Measurements from ENCODE around the gene CHRNA4.

Gene CHRNA4

DNA sequence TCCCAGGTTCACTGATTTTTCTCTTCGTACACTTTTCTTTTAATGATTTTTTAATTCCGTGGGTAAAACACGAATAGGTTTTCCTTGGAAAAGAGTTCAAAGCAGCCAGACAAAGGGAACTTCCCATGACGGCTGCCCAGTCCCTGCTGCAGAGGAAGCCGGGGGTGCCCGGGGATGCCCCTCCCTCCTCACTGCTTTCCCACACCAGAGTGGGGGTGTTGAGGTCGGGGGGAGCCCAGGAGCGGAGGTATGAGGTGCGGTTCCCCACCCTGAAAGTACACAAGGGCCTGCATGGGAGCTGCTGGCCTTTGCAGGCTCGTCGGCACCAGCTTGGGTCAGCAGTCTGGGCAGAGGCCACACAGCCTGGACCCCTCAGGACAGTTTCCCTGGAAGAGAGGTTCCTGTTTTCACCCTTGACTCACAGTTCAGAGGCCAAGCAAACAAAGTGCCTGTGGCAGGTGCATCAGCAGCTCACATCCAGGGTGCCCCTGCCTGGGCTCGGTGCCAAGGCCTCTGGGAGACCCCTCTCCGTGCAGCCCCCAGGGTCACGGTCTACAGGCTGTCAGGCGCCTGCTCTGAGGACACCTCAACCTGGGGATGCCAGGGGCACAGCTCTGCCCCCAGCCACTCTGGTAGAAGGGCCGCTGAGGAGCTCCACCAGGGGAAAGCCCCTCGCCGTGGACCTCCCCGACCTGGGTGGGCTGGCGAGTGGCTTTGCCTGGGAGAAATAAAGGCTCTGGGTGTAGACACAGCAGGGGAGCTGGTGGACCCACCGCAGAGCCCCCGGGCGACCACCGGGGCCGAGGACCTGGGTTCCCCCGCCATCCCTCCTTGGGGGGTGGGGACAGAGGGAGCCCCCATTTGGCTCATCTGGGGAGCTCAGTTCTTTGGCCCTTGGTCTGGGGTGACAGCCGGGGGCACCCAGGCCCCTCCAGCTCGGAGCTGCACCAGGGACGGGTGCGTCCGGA is 15.4 kb upstream of the CHRNA4 start:
- no peak for DNase-seq

DNA sequence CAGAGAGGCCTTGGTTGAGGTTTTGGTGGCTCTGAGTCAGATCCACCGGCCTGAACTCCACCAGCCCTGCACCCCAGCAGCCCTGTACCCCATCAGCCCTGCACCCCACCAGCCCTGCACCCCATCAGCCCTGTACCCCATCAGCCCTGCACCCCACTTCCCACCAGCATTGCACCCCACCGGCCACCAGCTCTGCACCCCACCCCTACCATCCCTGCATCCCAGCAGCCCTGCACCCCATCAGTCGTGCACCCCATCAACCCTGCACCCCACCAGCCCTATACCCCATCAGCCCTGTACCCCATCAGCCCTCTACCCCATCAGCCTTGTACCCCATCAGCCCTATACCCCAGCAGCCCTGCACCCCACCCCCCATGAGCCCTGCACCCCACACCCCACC is 14.3 kb upstream of the CHRNA4 start:
- no peak for DNase-seq

DNA sequence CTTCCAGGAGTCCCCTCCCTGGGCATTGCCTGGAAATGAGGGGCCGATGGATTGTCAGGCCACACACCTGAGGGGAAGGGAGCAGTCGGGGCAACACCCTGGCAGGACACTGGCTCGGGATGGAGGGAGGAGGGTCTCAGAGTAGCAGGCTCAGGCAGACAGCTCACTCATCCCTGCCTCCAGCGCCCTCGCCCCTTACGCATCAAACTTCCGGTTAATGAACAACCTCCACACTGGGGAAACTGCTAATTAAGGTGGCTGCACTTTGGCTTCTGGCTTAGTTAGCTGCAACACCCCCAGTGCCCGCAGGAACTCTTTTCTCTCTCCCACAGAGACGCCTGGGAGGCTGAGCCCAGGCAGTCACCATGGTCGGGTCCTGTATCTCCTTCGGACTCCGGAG is 13.4 kb upstream of the CHRNA4 start:
- DNase-seq, result no peak

DNA sequence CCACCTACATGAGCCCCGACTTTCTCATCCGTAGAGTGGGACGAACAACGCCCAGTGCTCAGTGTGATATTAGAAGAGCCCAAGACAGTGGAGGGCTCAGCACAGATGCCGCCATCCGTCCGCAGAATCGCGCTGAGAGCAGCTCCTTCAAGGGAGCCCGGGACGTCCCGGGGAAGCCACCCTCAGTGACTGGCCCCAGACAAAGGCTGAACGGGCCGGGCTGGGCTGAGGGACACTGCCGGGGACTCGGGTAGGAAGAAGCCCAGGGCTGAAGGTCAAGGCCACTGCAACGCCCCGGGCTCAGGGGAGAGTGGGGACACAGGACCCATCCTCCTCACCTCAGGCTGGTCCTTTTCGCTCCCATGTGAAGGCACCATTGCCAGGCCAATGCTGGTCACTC is 12.8 kb upstream of the CHRNA4 start:
- DNase-seq, result no peak

DNA sequence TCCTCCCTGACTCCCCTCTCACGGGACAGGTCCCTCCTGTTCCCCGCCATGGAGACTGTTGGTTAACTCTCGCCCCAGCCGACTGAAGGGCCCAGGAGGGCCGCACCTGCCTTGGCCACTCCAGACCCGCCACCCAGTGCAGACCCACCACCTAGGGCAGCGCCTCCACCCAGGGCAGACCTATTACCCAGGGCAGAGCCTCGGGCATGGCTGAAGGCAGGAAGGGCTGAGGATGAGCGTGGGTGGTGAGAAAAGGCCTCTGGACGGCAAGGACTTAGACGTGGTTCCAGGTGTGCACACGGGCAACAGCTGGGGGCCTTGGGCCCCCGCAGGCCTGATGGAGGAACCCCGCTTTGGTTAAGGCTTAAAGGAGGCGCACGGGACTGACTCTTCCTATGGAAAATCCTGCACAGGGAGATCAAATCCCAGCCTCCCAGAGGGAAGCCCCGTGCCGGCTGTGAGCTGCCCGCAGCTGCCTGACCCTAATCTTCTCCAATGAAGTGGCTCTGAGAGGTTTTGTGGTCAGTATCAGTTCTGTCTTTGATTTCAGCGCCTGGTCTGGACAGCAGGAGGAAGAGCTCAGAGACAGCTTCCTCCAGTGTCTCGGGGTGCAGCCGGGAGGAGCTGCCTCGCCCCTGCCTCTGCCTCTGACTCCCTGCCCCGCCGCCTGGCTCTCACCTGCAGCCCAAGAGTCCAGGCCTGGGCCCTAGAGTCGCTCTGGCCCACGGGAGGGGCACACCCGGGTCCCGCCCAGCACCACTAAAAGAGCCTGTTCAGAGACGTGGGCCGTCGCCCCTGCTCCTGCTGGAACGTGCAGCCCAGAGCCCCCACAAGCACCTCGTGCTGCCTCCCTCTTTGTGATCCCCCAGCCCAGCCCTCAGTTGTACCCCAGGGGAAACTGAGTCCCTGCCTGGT is 12.1 kb upstream of the CHRNA4 start:
- DNase-seq, result no peak

DNA sequence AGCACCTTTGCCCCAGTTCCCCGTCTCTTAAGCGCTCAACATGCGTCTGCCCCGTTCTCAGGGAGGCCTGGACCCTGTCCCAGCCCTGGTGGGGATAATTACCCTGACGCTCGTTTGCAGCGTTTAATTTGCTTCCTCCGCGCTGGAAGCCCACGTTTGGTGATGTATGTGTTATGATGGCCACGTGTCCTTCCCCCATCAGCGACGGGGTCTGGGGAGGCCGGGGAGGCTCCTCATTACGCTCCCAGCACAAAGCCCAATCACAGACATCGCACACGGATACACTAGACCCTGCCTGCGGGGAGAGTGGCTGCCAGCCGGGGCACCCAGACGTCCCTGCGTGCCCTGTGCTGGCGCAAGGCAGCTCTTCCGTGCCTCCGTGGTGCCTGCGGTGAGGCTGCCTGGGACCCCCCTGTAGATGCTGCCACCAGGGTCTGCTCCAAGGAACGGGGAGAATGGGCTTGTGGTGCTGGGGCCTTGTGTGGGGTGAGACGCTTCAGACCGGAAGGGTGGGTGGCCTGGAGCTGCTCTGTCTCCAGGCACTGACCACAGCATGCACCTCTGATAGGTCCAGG is 10.2 kb upstream of the CHRNA4 start:
- DNase-seq, result no peak

DNA sequence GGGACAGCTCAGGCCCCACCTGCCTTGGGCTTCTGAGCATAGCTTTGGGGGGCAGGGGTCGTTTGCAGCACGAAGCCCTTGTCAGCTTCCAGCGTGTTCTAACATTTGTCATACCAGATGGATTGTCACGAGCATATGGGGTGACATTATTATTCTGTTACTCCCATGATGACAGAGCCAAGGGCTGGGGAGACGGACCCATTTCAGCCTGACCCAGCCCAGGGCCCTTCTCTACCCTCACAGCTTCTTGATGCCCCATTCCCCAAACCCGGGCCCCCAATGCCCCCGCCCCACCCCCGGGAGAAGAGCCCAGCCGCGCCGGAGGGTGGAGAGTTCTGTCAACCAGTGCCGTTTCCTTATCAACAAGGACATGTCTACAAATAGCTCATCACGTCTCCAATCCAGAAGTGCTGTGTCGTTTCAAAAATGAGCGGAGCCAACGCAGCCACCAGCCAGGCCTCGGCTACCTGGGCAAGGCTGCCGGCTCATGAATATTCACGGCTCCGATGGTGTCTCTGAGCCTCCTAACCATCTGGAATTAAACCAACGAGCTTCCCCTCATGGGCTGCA is 9.6 kb upstream of the CHRNA4 start:
- DNase-seq, result no peak

DNA sequence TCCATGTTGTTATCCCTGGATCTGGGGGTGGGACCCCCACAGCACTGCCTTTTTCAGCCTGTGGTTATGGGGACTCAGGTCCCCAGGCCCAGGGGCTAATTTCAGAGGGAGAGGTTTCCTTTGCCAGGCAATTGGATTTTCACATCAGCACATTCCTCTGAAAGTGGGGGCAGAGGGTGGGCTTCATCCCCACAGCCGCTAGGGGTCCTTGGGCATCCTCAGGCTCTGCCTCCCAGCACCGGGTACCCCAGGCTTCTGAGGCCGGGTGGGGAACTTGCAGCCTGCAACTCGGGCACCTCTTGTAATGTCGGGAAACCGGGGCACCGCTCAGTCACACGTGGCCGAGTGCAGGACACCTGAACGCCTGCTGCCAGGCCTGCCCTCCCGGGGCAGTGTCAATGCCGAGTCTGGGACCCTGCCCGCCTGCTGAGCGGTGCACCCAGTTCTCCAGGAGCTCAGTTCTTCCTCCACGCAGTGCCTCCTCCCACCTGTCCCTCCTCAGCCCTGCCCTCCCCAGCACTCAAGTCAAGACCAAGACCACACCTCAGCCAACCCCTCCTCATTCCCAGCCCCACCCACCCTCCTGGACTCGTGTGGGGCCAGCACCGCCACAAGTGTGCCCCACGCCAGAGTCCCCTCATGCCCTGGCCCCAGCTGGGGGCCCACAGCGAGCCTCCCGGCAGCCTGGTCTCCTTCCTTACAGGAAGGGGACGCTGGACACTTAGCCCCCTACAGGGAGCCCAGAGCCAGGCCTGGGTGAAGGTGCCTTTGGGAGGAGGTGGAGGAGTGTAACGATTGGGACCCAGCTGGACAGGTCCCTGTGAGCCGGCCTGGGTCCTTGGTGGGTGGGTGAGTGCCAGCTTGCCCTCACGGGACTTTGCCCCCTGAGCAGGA is 8.8 kb upstream of the CHRNA4 start:
- DNase-seq, result no peak

DNA sequence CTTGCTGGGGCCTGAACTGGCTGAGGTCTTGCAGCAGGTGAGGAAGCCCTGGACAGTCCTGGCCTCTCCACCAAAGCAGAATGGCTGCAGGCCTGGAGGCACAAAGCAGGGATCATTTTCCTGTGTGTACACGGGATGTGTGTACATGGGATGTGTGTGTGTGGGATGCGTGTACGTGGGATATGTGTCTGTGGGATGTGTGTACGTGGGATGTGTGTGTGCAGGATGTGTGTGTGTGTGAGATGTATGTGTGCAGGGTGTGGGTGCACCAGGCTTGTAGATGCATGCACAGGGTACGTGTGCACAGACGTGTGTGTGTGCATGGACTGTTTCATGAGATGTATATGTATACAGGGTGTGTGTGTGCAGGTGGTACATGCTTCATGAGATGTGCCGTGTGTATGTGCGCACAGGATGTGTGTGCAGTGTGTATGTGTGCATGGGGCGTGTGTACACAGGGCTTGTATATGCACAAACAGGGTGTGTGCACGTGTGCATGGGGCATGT is 7.9 kb upstream of the CHRNA4 start:
- DNase-seq, result no peak

DNA sequence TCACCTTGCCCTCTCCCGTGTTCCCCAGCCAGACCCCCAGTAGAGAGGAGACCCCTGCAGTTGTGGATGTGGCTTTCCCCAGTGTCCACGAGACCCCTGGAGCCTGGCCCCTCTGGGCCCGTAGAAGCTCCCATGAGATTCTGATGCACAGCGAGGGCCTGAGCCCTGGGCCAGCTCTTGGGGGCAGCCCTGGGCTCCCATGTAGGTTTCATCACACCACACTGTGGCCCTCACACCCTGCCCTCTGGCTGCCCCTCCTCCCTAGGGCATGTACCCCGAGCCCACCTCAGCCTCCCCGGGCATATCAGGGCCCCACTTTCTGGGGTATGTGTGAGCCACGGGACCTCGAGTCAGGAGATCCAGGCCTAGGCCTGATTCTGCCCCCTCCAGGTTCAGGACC is 7.0 kb upstream of the CHRNA4 start:
- no peak for DNase-seq

DNA sequence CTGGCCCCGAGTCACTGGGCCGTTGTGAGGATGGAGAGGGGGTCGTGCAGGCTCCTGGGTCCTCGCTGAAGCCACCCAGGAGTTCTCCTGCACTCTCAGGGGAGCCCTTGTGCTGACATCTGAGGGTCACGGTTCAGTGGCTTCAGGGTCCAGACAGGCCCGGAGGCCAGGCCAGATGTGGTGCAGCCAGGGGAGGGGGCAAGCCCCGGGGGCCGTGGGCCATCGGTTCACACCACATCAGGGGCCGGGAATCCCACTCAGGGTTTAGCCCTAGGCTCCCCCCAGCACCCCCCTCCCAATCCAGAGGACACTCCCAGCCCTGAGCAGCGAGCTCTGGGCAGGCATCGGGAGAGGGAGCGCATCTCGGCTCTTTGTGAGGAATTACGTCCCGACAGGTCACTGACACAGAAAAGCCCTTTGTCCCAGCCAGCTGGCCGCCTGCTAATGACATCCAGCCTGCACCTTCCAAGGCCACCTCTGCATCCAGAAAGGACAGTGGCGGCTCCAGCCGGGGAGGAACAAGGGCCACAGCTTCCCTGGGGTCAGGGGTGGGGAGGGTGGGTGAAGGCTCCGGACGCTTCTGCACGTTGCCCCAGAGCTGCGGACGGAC is 6.4 kb upstream of the CHRNA4 start:
- no peak for DNase-seq

DNA sequence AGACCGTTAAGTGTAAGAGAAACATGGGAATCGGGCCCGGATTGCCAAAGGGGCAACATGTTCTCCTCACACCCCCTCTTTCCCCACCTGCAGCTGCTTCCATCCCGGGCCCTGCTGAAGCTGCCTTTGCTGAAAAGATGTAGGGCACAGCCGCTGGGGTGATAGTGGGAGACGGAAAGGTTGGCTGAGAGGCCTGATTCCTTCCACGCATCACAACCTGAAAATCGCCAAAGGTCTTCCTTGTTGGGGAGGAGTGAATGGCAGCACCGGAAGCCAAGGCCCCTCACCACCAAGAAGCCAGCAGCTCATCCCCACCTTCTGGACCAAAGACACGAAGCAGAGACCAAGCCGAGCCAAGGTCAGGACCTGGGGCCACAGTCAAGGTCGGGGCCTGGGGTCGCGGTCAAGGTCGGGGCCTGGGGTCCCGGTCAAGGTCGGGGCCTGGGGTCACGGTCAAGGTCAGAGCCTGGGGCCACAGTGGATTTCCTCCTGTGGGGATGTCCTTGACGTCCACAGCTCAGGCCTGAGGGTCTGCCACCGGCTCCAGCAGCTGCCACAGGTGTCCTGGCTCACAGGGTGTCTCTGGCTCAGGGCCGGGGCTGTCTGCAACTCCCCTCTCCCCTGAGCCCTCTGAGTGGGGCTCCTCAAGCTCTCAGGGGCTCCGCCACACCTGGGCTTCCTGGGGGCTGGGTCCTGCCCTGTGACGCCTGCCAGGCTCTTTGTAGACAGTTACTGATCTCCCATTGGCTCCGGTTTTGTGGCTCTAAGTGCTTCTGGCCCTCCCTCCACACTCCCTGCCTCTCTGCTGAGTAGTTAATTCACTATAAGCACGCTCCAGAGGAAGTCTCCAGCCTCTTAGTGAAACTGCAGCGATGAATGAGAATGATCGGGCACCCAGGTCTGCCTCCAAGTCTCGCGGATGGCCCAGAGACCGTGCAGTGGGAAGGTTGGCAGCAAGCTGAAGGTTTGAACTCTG is 5.5 kb upstream of the CHRNA4 start:
- no peak for DNase-seq

DNA sequence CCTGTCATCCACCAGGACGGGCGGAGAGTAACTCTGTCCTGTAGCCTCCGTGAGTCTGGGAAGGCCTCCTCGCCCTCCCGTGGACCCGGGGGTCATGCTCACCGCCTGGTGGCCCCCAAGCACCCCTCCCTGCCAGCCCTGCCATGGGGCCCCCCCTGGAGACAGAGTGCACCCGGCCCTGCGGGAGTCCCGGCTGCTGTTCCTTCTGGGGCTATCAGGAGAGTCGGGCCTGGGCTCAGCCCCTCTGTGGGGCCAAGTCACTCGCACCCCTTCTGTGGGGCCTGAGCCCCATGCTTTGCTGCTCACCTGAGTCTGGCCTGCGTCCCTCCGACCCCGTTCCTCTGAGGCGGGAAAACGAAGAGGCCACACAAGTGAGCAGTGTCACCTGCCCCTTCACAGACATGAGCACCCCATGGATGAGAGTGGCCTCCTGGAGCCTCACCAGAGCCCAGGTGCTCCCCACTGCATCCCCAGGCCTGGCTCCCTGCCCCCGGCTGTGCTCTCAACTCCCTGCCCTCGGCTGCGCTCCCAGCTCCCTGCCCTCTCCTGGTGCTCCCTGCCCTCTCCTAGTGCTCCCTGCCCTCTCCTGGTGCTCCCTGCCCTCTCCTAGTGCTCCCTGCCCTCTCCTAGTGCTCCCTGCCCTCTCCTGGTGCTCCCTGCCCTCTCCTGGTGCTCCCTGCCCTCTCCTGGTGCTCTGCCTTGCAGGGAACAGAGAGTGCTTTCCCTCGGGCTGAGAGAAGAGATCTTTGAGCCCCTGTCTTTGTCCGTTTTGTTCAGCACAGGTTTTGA is 4.6 kb upstream of the CHRNA4 start:
- DNase-seq, result no peak

DNA sequence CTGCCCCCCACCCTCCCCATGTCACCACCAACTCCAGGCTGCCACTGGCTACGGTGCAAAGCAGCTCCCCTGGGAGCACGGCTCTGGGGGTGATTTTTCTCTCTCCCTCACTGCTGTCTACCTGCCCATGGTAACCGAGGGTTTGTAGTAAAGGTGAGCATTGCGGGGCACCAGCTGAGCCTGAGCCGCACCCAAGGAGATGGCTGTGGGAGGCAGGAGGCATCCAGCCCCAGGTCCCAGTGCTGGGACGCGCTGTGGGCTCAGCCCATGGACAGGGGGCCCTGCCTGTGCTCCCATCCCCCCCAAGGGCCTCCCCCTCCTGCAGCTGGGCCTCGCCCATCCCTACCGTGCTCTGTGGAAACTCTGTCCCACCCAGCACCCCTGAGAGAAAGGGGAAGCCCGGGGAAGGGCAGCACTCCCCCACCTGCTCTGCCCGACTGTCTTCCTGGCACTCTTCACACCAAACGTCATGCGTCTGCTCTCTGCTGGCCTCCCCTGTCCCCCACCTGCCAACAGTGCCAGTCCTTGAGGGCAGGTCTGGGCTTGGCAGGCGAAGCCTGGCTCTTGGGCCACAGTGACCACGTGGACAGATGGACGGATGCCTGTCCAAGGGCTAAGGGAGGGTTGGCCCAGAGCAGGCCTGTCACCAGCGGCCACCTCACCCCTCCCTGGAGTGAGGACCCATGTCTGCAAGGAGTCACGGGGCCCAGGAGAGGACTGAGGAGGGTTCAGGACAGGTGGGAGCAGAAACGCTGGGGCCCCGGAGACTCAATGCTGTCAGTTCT is 3.8 kb upstream of the CHRNA4 start:
- no peak for DNase-seq

DNA sequence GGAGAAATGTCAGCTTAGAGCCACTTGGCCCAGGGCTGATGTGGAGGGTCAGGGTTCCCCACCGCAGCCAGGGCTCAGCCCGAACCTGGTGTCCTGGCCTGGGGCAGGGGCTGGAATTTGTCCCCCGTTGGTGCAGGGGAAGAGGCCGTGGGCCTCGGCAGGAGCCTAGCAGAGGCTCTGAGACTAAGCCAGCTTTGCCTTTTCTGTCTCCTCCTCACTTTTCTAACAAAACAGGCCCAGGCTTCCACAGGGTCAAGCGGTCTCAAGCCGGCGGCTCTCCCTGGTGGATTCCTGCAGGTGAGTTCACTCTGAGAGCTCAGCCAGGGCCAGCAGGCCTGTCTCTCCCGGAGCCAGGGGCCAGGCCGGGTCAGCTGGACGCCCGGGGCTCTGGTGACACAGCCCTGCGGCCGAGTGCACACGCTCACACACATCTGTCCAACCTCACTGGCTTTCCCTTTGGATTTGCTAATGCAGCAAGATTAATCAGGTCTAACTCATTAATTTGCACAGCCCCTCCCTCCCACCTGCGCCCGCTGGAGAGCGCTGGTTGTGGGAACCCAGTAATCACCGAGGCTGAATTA is 2.9 kb upstream of the CHRNA4 start:
- DNase-seq, result no peak

DNA sequence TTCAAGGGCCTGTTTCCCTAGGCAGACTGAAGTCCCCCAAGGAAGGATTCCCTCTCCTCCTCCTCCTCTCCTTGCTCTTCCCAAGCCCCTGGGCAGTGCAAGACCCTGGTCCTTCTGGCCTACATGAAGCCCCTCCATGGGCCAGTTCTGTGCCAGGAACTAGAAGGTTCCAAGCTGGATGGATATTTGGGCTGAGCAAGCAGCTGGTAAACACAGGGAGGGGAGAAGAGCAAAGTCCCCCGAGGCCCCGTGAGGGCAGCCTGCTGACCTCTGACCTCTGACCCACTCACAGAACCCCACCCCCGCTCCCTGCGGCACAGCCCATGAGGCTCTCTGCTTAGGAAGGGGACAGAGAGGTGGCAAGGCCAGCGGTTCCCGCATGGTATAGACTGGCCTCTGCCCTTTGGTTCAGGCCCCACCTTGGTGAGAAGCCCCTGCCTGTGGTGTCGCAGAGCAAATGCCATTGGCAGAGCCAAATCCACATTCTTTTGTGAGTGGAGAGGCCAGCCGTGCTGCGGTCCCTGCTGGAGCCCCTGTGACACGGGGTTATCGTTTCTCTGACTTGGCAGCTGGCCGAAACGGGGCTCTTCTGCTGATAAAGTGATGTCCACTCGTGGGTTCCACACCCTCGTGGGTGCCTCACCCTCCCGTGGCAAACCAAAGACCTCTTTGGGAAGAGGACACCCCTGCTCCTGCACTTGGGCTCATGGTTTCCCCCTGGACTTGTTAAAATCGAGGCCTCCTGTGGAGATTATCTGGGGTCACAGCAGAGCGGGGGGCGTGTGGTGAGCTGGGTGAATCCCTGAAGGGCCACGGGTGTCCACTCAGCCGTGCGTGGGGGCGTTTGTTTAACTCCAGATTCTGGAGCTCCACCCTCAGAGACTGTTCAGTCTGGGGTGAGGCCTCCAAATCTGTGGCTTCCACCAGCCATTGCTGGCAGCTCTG is 2.1 kb upstream of the CHRNA4 start:
- DNase-seq, result no peak
